ENCODE results near the gene SERAC1.

Gene SERAC1

GRCh38 chr6:158149641-158150040 is 18.4 kb downstream of the SERAC1 start:
- no peak for TF ChIP-seq CTCF (conservative IDR thresholded peaks at IDR 0.05; ENCODE audit: low read length)
- H3K4me3 ChIP-seq (ENCODE audit: low read length): no peak overlapping the region
- peak; percentile 40 for DNase-seq (ENCODE audit: low read depth)

GRCh38 chr6:158143700-158144099 is 24.4 kb downstream of the SERAC1 start:
- H3K4me3 ChIP-seq (ENCODE audit: low read length): no peak overlapping the region
- TF ChIP-seq CTCF (conservative IDR thresholded peaks at IDR 0.05; ENCODE audit: low read length): peak; percentile 40
- peak; percentile 51 for DNase-seq (ENCODE audit: low read depth)

- no peak overlapping the region for H3K4me3 ChIP-seq (ENCODE audit: low read length)
- DNase-seq (ENCODE audit: low read depth): peak; percentile 88
- TF ChIP-seq CTCF (conservative IDR thresholded peaks at IDR 0.05; ENCODE audit: low read length): no peak
These were observed 25.3 kb downstream of the SERAC1 start for GRCh38 chr6:158142789-158143188.

GRCh38 chr6:158131926-158132325 is 36.1 kb downstream of the SERAC1 start:
- DNase-seq (ENCODE audit: low read depth): no peak
- no peak overlapping the region for H3K4me3 ChIP-seq (ENCODE audit: low read length)
- TF ChIP-seq CTCF (conservative IDR thresholded peaks at IDR 0.05; ENCODE audit: low read length): peak; percentile 39

- no peak for DNase-seq (ENCODE audit: low read depth)
- TF ChIP-seq CTCF (conservative IDR thresholded peaks at IDR 0.05; ENCODE audit: low read length): no peak
- H3K4me3 ChIP-seq (ENCODE audit: low read length): no peak overlapping the region
These were observed 42.8 kb downstream of the SERAC1 start for GRCh38 chr6:158125271-158125670.

GRCh38 chr6:158124288-158124687 is 43.8 kb downstream of the SERAC1 start:
- TF ChIP-seq CTCF (conservative IDR thresholded peaks at IDR 0.05; ENCODE audit: low read length): no peak
- H3K4me3 ChIP-seq (ENCODE audit: low read length): no peak overlapping the region
- DNase-seq (ENCODE audit: low read depth): no peak

- H3K4me3 ChIP-seq (ENCODE audit: low read length): no peak overlapping the region
- DNase-seq (ENCODE audit: low read depth): no peak
- TF ChIP-seq CTCF (conservative IDR thresholded peaks at IDR 0.05; ENCODE audit: low read length): no peak
These were observed 46.0 kb downstream of the SERAC1 start for GRCh38 chr6:158122048-158122447.

Measured in AG10803 (cell line).